HTERT RPE-1 (cell line): ENCODE results near the gene ITGA2B.
"Not testable (repeated sequence)": the region's sequence is repeated elsewhere in the genome, so short reads cannot be mapped to it uniquely, and the experiment has no call there.

Source experiments
- in situ Hi-C: fragments of 300-500 bp; cut with MboI; formaldehyde crosslinking; loops from 4 replicates; pipeline ENCODE4 v1.14.3; 2020; ENCODE audit warnings: low sequenced_read_pairs

Gene ITGA2B

GRCh38 chr17:44333371-44333770 is 56.1 kb downstream of the ITGA2B start:
- in situ Hi-C loops, result no loop called here

- in situ Hi-C loops, result no loop called here
Measured at GRCh38 chr17:44331249-44331760, 58.1 kb downstream of the ITGA2B start.

- in situ Hi-C loops, result not testable (repeated sequence)
Measured at GRCh38 chr17:44330263-44330662, 59.2 kb downstream of the ITGA2B start.

GRCh38 chr17:44329516-44329915 is 59.9 kb downstream of the ITGA2B start:
- in situ Hi-C loops, result not testable (repeated sequence)

GRCh38 chr17:44327715-44328449 is 61.6 kb downstream of the ITGA2B start:
- in situ Hi-C loops, result no loop called here

- in situ Hi-C loops, result no loop called here
Measured at GRCh38 chr17:44326861-44327444, 62.5 kb downstream of the ITGA2B start.

- in situ Hi-C loops, result no loop called here
Measured at GRCh38 chr17:44324571-44325275, 64.7 kb downstream of the ITGA2B start, which contains the start of gene SLC25A39. Gene SLC25A39 (minus strand): TSS chr17:44324823. CDS start chr17:44323562, 1,261 bp downstream.

- in situ Hi-C loops, result no loop called here
Measured at GRCh38 chr17:44324092-44324570, 65.3 kb downstream of the ITGA2B start.

- in situ Hi-C loops, result no loop called here
Measured at GRCh38 chr17:44323359-44324091, 65.9 kb downstream of the ITGA2B start.

GRCh38 chr17:44322236-44322895 is 67.1 kb downstream of the ITGA2B start:
- in situ Hi-C loops, result no loop called here
